Measurements from ENCODE around the gene TNFSF8. TPM values are rescaled to one million over a fixed set of nuclear protein-coding genes. Genes with fewer than 3 reads are reported as not detected.

Gene TNFSF8
- total and polyA plus RNA-seq, 2 of the 8 experiments (the other 6 are each of a cell fraction or from before 2014, with no cell fraction given) = not detected

DNA sequence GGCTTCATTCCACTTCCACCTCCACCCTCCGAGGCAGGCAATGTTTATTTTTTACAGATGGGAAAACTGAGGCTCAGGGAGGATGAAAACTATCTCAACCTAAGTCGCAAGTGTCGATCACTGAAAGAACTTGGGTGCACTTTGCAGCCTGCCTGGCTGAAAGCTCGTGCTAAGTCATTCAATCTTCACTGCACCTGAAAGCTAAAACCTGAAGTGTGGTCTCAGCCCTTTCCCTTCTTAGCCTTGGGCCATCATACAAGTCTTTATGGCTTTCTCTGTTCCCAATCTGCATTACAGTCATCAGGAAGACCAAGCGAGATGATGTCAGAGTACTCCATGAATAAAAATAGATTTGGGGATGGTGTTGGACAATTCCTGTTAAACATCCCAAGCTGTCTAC lies 1.0 kb upstream of the TNFSF8 start:
- Histone ChIP-seq H2BK20ac (ENCODE audit: low read length) (no peak overlapping the region), H3K56ac (replicated peaks; ENCODE audit: insufficient read length, low read depth, low read length) (no peak overlapping the region), H3K9ac (replicated peaks in 1 of 4; ENCODE audit: extremely low read depth in 1 of 4, low read depth in 3 of 4, low read length in 3 of 4) (no peak overlapping the region), H3K4me1 (replicated peaks in 1 of 4; ENCODE audit: control insufficient read depth in 3 of 4, insufficient read depth in 4 of 4, low read length in 3 of 4) (no peaks in the 10 kb centered on the region), H3K4me3 (ENCODE audit: extremely low read depth in 1 of 4, insufficient read depth in 2 of 4, low read depth in 3 of 4, low read length in 4 of 4) (no peak overlapping the region), H3K9me3 (ENCODE audit: insufficient read depth in 2 of 2, low read depth in 1 of 2, low read length in 1 of 2) (no peaks in the 10 kb centered on the region), H3K4ac (replicated peaks; ENCODE audit: insufficient read length, low read depth, low read length) (no peak overlapping the region), H2BK120ac (replicated peaks; ENCODE audit: low read depth, low read length) (no peak overlapping the region), H4K20me1 (replicated peaks in 1 of 2; ENCODE audit: control insufficient read depth in 1 of 2, insufficient read depth in 2 of 2, low read length in 2 of 2) (peaks cover 3 to 13% of the 10 kb centered on the region in 2 experiments), H3K79me1 (ENCODE audit: low read depth, low read length) (no peaks in the 10 kb centered on the region), H3K14ac (ENCODE audit: insufficient read length) (no peak overlapping the region), H2AK5ac (ENCODE audit: low read depth, low read length) (no peak overlapping the region), H3K36me3 (ENCODE audit: control insufficient read depth in 2 of 4, insufficient read depth in 4 of 4, low read length in 3 of 4) (no peaks in the 10 kb centered on the region), H3K27ac (ENCODE audit: low read depth, low read length) (no peak overlapping the region), H2BK12ac (ENCODE audit: low read depth, low read length) (no peak overlapping the region), H4K5ac (ENCODE audit: insufficient read length, low read depth, low read length) (no peak overlapping the region), H3K23ac (ENCODE audit: insufficient read length) (no peak overlapping the region), H2BK5ac (ENCODE audit: low read depth, low read length) (no peak overlapping the region), H4K8ac (ENCODE audit: extremely low read depth, insufficient read depth, low read length) (no peak overlapping the region), H2AFZ (ENCODE audit: low read length) (no peak overlapping the region), H3K4me2 (ENCODE audit: insufficient read depth in 1 of 2, low read depth in 2 of 2, low read length in 2 of 2) (no peak overlapping the region), H3K79me2 (ENCODE audit: control insufficient read depth in 1 of 2, insufficient read depth in 2 of 2, low read length in 2 of 2) (no peaks in the 10 kb centered on the region), H3K18ac (ENCODE audit: extremely low read depth, low read length) (no peak overlapping the region), H2BK15ac (ENCODE audit: low read length) (no peak overlapping the region), H4K91ac (replicated peaks; ENCODE audit: insufficient read length, low read length) (no peak overlapping the region), H3K27me3 (replicated peaks in 1 of 4; ENCODE audit: control insufficient read depth in 3 of 4, extremely low read depth in 1 of 4, insufficient read depth in 3 of 4, low read length in 3 of 4) (peaks cover 36 to 69% (median 68%) of the 10 kb centered on the region in 4 experiments), H3K23me2 (ENCODE audit: low read depth, low read length) (peaks cover 4% of the 10 kb centered on the region; the same call in 1 of the 2 replicates)
- WGBS, 2 experiments (ENCODE audit: extremely low coverage in 1 of 2, insufficient coverage in 1 of 2, insufficient read length in 1 of 2, insufficient replicate concordance in 2 of 2, low coverage in 1 of 2, low lambda C conversion rate in 2 of 2, missing lambda C conversion rate in 1 of 2) = 86% methylated on average over 5 of the region's 5 CpGs; no CpG with 5 or more reads in 1 of the 2 experiments
- FAIRE-seq (no peak), DNase-seq (ENCODE audit: low read depth in 1 of 2, low spot score in 2 of 2) (no peak)
- ChIA-PET POLR2A (ENCODE audit: partially characterized antibody) (no interaction called here), CTCF (ENCODE audit: partially characterized antibody) (interaction anchor here (0.9 to 2.9 kb wide), 6 partner anchors 10 to 250 kb away, joined by 3 to 8 read pairs (median 4); partner anchors contain the start of gene TEX48)
- TF ChIP-seq, protein P1, sequence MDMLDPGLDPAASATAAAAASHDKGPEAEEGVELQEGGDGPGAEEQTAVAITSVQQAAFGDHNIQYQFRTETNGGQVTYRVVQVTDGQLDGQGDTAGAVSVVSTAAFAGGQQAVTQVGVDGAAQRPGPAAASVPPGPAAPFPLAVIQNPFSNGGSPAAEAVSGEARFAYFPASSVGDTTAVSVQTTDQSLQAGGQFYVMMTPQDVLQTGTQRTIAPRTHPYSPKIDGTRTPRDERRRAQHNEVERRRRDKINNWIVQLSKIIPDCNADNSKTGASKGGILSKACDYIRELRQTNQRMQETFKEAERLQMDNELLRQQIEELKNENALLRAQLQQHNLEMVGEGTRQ (IDR thresholded peaks at IDR 0.05; ENCODE audit: low read length) = no peak
- TF ChIP-seq SIRT6 (IDR thresholded peaks at IDR 0.05; ENCODE audit: low read length) (no peak), EGR1 (IDR thresholded peaks at IDR 0.05; ENCODE audit: borderline replicate concordance, low read depth, low read length) (no peak), SAP30 (IDR thresholded peaks at IDR 0.05; ENCODE audit: insufficient read depth, insufficient replicate concordance, low read length) (no peak), PHF8 (conservative IDR thresholded peaks at IDR 0.05; ENCODE audit: low read depth, low read length) (no peak), SUZ12 (IDR thresholded peaks at IDR 0.05; ENCODE audit: low read length) (no peak), BRCA1 (IDR thresholded peaks at IDR 0.05; ENCODE audit: low read depth, low read length) (no peak), TCF12 (IDR thresholded peaks at IDR 0.05; ENCODE audit: low read depth, low read length) (no peak), BACH1 (IDR thresholded peaks at IDR 0.05; ENCODE audit: low read length) (no peak), SP4 (IDR thresholded peaks at IDR 0.05; ENCODE audit: low read length) (no peak), FOSL1 (IDR thresholded peaks at IDR 0.05; ENCODE audit: insufficient read depth, low read depth, low read length) (no peak), TEAD4 (IDR thresholded peaks at IDR 0.05; ENCODE audit: low read depth, low read length) (no peak), KDM5A (IDR thresholded peaks at IDR 0.05; ENCODE audit: low read length) (no peak), RFX5 (IDR thresholded peaks at IDR 0.05; ENCODE audit: borderline replicate concordance, low read depth, low read length) (no peak)

All from H1 (cell line).